Renal cortex interstitium (tissue), 15 donors: Measurements from ENCODE around the gene LHCGR. TPM values are rescaled to one million over a fixed set of nuclear protein-coding genes. Genes with fewer than 3 reads are reported as not detected.

Experiments used
- DNase-seq, 11 donors: peaks; one replicate each; pipeline ENCODE4 v3.0.0-alpha.2; 2013; ENCODE audit warnings: low read depth in 9 of 11, low spot score in 4 of 11; ENCODE audit errors: extremely low read depth in 1 of 11
- long read RNA-seq, 16 experiments: transcript quantifications; one replicate each; lab custom pipeline, GENCODE V29; 2026
- polyA plus RNA-seq, 3 donors: library from polyadenylated mRNA; unstranded; fragments of 120-200 nt; gene quantifications; one replicate each; pipeline ENCODE4 v1.2.1, GENCODE V29; 2013; ENCODE audit not compliant: insufficient read length in 3 of 3

The LHCGR gene
- under 1 TPM; 0.19 to 0.40 (median 0.32) TPM for polyA plus RNA-seq
- long read RNA-seq, donor 1, result 0 reads
- long read RNA-seq, donor 2, result 0 reads
- long read RNA-seq, donor 3, result 0 reads
- long read RNA-seq, donor 4, result 0 reads
- long read RNA-seq, donor 5, result 0 reads
- long read RNA-seq, donor 6, result 0 reads
- long read RNA-seq, donor 7, result 0 reads
- long read RNA-seq, donor 8, result 0 reads
- long read RNA-seq, donor 9, result 0 reads
- long read RNA-seq, donor 10, result 0 reads
- long read RNA-seq, donor 11, result 0 reads
- long read RNA-seq, donor 12, result 0 reads
- long read RNA-seq, donor 13, result 0 reads
- long read RNA-seq, donor 14, result 0 reads
- long read RNA-seq, donor 15, result 0 reads
- long read RNA-seq, donor 16, result 0 reads

- no peak for DNase-seq
These were observed at the start of gene LHCGR for GRCh38 chr2:48755473-48755872. TSS of gene LHCGR (minus strand) at chr2:48755724. CDS start at chr2:48755671, 53 bp downstream.

GRCh38 chr2:48799601-48800000, 44.1 kb upstream of the LHCGR start:
- no peak for DNase-seq

- no peak for DNase-seq
These were observed 39.5 kb upstream of the LHCGR start for GRCh38 chr2:48795065-48795464.

- DNase-seq, result no peak
These were observed 38.1 kb upstream of the LHCGR start for GRCh38 chr2:48793671-48794070.

- DNase-seq, result no peak
These were observed 36.5 kb upstream of the LHCGR start for GRCh38 chr2:48792030-48792429.

- DNase-seq, result no peak
These were observed 35.1 kb upstream of the LHCGR start for GRCh38 chr2:48790407-48791170.

- no peak for DNase-seq
These were observed 32.1 kb upstream of the LHCGR start for GRCh38 chr2:48787580-48787979.

GRCh38 chr2:48781366-48781765, 25.8 kb upstream of the LHCGR start:
- DNase-seq, result no peak

GRCh38 chr2:48779019-48779716, 23.6 kb upstream of the LHCGR start:
- no peak for DNase-seq

- DNase-seq, result no peak
These were observed 18.7 kb upstream of the LHCGR start for GRCh38 chr2:48774251-48774650.

GRCh38 chr2:48771241-48772014, 15.9 kb upstream of the LHCGR start:
- peak in 1 of 11 donors; percentile 25 for DNase-seq

GRCh38 chr2:48770181-48770580, 14.7 kb upstream of the LHCGR start:
- no peak for DNase-seq

GRCh38 chr2:48768669-48769068, 13.1 kb upstream of the LHCGR start:
- no peak for DNase-seq

- DNase-seq, result no peak
These were observed 11.8 kb upstream of the LHCGR start for GRCh38 chr2:48767330-48767729.

GRCh38 chr2:48760826-48761225, 5.3 kb upstream of the LHCGR start:
- no peak for DNase-seq

GRCh38 chr2:48759682-48760081, 4.2 kb upstream of the LHCGR start:
- DNase-seq, result no peak

- DNase-seq, result no peak
These were observed 765 bp upstream of the LHCGR start for GRCh38 chr2:48756289-48756688.

- DNase-seq, result no peak
These were observed 650 bp downstream of the LHCGR start for GRCh38 chr2:48754874-48755273.

- DNase-seq, result no peak
These were observed 2.3 kb downstream of the LHCGR start for GRCh38 chr2:48753228-48753627.
